K562 (cell line): ENCODE data around the gene NT5C1A. TPM values are rescaled to one million over a fixed set of nuclear protein-coding genes. Genes with fewer than 3 reads are reported as not detected.

Source experiments
- ATAC-seq: fragments of 200-7000 bp; cut with Tn5 transposase; 3 replicates; pipeline ENCODE4 v1.9.1; 2020; ENCODE audit warnings: moderate library complexity
- BruUV-seq: library from RNA; stranded (reverse); fragments of 400-500 nt; replicated peaks from 2 replicates; lab custom pipeline; 2021; lab: Mats Ljungman, UMichigan
- CTCF ChIA-PET: fragments of 300-600 bp; formaldehyde crosslinking; extraction: SDS; loops from one replicate; lab custom pipeline; 2021; ENCODE audit warnings: low intra/inter-chr PET ratio; lab: Yijun Ruan, JAX
- POLR2A ChIA-PET: fragments of 300-600, 350-650 bp; sonication (Branson Sonifier 250); formaldehyde crosslinking; extraction: SDS; loops from one replicate; lab custom pipeline; 2021; ENCODE audit warnings: antibody characterized with exemption, inconsistent platforms; lab: Yijun Ruan, JAX
- DNase-seq, 4 experiments: peaks; one replicate each; pipeline versions ENCODE4 v3.0.0 to v3.0.0-alpha.2; 2011 to 2018; ENCODE audit warnings: low spot score in 3 of 4, mixed read lengths in 3 of 4; ENCODE audit errors: extremely low read depth in 1 of 4
- FAIRE-seq: peaks from 2 replicates; lab custom pipeline; 2011; peaks lifted over from hg19 to GRCh38; lab: Jason Lieb, UNC
- H2AFZ ChIP-seq: 2 replicates; pipeline ENCODE4 v1.6.0; 2011; ENCODE audit warnings: low read depth, low read length, control low read depth, inconsistent platforms
- H3K27ac ChIP-seq: fragments of 200-600 bp; 3 replicates; pipeline ENCODE4 v1.8.0; 2011; ENCODE audit warnings: low read depth, mild to moderate bottlenecking, control low read depth, inconsistent platforms, low read length, moderate library complexity, mixed read lengths; ENCODE audit errors: extremely low read depth
- H3K27me3 ChIP-seq, 2 experiments: fragments of 300-600 bp in 1 of 2; 2 replicates in 1 of 2; 3 replicates in 1 of 2; pipeline versions ENCODE4 v1.6.0 to v1.8.0; 2011; ENCODE audit warnings: inconsistent platforms in 2 of 2, low read length in 2 of 2, mild to moderate bottlenecking in 1 of 2, mixed read lengths in 1 of 2, moderate library complexity in 1 of 2; ENCODE audit not compliant: control insufficient read depth in 2 of 2, insufficient read depth in 2 of 2
- H3K36me3 ChIP-seq: fragments of 300-600 bp; 3 replicates; pipeline ENCODE4 v1.8.0; 2011; ENCODE audit warnings: mild to moderate bottlenecking, low read length, inconsistent platforms; ENCODE audit not compliant: control insufficient read depth, insufficient read depth
- H3K4me1 ChIP-seq, 2 experiments: fragments of 200-600 bp in 1 of 2; replicated peaks in 1 of 2; 2 replicates in 1 of 2; 3 replicates in 1 of 2; pipeline versions ENCODE4 v1.5.1 to v1.8.0; 2011; ENCODE audit warnings: inconsistent platforms in 2 of 2, low read length in 2 of 2, mild to moderate bottlenecking in 1 of 2, mixed read lengths in 1 of 2, moderate library complexity in 1 of 2; ENCODE audit not compliant: control insufficient read depth in 2 of 2, insufficient read depth in 2 of 2
- H3K4me2 ChIP-seq: 2 replicates; pipeline ENCODE4 v1.6.1; 2011; ENCODE audit warnings: low read length, control low read depth, inconsistent platforms, mixed read lengths; ENCODE audit not compliant: insufficient read depth
- H3K4me3 ChIP-seq: fragments of 200-600 bp; sonication (generic), shearing (Covaris generic); 2 replicates; pipeline ENCODE4 v1.5.1; 2016; ENCODE audit warnings: control low read depth, inconsistent platforms
- H3K79me2 ChIP-seq: fragments of 200-600 bp; 3 replicates; pipeline ENCODE4 v1.8.0; 2011; ENCODE audit warnings: low read length, inconsistent platforms; ENCODE audit not compliant: control insufficient read depth, insufficient read depth
- H3K9ac ChIP-seq, 2 experiments: 2 replicates each; pipeline versions ENCODE4 v1.6.0 to v1.6.1; 2011; ENCODE audit warnings: low read depth in 2 of 2, low read length in 2 of 2, control low read depth in 1 of 2, inconsistent platforms in 1 of 2, mild to moderate bottlenecking in 1 of 2, mixed read lengths in 1 of 2; ENCODE audit not compliant: insufficient read depth in 1 of 2
- H3K9me1 ChIP-seq: one replicate; pipeline ENCODE4 v1.6.0; 2011; ENCODE audit warnings: inconsistent platforms, mild to moderate bottlenecking, low read length, moderate library complexity; ENCODE audit not compliant: control insufficient read depth, insufficient read depth
- H3K9me3 ChIP-seq: replicated peaks from 2 replicates; pipeline ENCODE4 v1.5.1; 2011; ENCODE audit warnings: low read depth, low read length, inconsistent platforms; ENCODE audit not compliant: control insufficient read depth, insufficient read depth
- H4K20me1 ChIP-seq: replicated peaks from 2 replicates; pipeline ENCODE4 v1.6.1; 2011; ENCODE audit warnings: low read length, inconsistent platforms, mixed read lengths; ENCODE audit not compliant: control insufficient read depth, insufficient read depth
- ARHGAP35 ChIP-seq: fragments of 450-650 bp; IDR thresholded peaks from 2 replicates; pipeline ENCODE4 v1.6.1; 2018; ENCODE audit not compliant: partially characterized antibody
- ARID3B ChIP-seq: fragments of 250-450 bp; sonication (Bioruptor Pico); IDR thresholded peaks from 2 replicates; pipeline ENCODE4 v1.4.0; 2020; ENCODE audit warnings: borderline replicate concordance
- ATF1 ChIP-seq, 2 experiments: fragments of 450-650 bp in 1 of 2; IDR thresholded peaks; 2 replicates each; pipeline ENCODE4 v1.6.1; 2016; ENCODE audit warnings: missing compliant biosample characterization in 1 of 2, missing genetic modification characterization in 1 of 2
- CREBBP ChIP-seq: IDR thresholded peaks from one replicate; pipeline ENCODE4 v1.6.1; 2012; ENCODE audit warnings: low read depth, mild to moderate bottlenecking, control low read depth, inconsistent platforms, low read length
- CTBP1 ChIP-seq: fragments of 450-650 bp; IDR thresholded peaks from 2 replicates; pipeline ENCODE4 v1.6.1; 2016; ENCODE audit warnings: borderline replicate concordance
- CTCFL ChIP-seq: IDR thresholded peaks from 2 replicates; pipeline ENCODE4 v1.6.1; 2011; ENCODE audit warnings: borderline replicate concordance, low read depth, mild to moderate bottlenecking, moderate library complexity, low read length; ENCODE audit not compliant: insufficient read depth, poor library complexity, severe bottlenecking
- CXXC5 ChIP-seq: fragments of 250-450 bp; sonication (Bioruptor Pico); IDR thresholded peaks from 2 replicates; pipeline ENCODE4 v1.8.0; 2022; ENCODE audit warnings: inconsistent platforms, mild to moderate bottlenecking, moderate library complexity
- FOXO4 ChIP-seq: fragments of 450-650 bp; formaldehyde crosslinking; IDR thresholded peaks from 2 replicates; pipeline ENCODE4 v1.4.0; 2020; ENCODE audit warnings: mild to moderate bottlenecking, moderate library complexity
- LARP7 ChIP-seq: fragments of 450-650 bp; IDR thresholded peaks from 2 replicates; pipeline ENCODE4 v1.6.1; 2016
- NR2C1 ChIP-seq, 2 experiments: fragments of 450-650 bp; IDR thresholded peaks; 2 replicates each; pipeline ENCODE4 v1.6.1; 2017; ENCODE audit warnings: mild to moderate bottlenecking in 2 of 2, antibody characterized with exemption in 1 of 2, inconsistent platforms in 1 of 2, missing compliant biosample characterization in 1 of 2, missing genetic modification characterization in 1 of 2
- RFX1 ChIP-seq: fragments of 450-650 bp; IDR thresholded peaks from 2 replicates; pipeline ENCODE4 v1.6.1; 2016; ENCODE audit warnings: mild to moderate bottlenecking, moderate library complexity
- SMAD4 ChIP-seq: fragments of 250-450 bp; sonication (Bioruptor Pico); conservative IDR thresholded peaks from 2 replicates; pipeline ENCODE4 v1.8.0; 2021; ENCODE audit warnings: inconsistent platforms, mild to moderate bottlenecking, moderate library complexity
- SRSF9 ChIP-seq: fragments of 200-400 bp; formaldehyde crosslinking; IDR thresholded peaks from 2 replicates; pipeline ENCODE4 v1.6.1; 2017; ENCODE audit warnings: low read depth, low read length, borderline replicate concordance
- ZBTB9 ChIP-seq: fragments of 450-650 bp; formaldehyde crosslinking; IDR thresholded peaks from 2 replicates; pipeline ENCODE4 v1.4.0; 2020; ENCODE audit warnings: mild to moderate bottlenecking, moderate library complexity
- WGBS: fragments of 100-300 bp; shearing (Covaris generic); methylation state at CpG from one replicate; pipeline ENCODE4 v1.1.6; 2016; ENCODE audit warnings: low coverage, mixed read lengths; ENCODE audit not compliant: insufficient coverage; ENCODE audit errors: missing lambda C conversion rate; 5-methylcytosine and 5-hydroxymethylcytosine counted together
- in situ Hi-C: fragments of 300-500 bp; cut with MboI; formaldehyde crosslinking; loops from 4 replicates; pipeline ENCODE4 v1.15.0; 2018; ENCODE audit warnings: inconsistent platforms, mixed read lengths
- intact Hi-C: fragments of 100-400 bp; cut with micrococcal nuclease; formaldehyde crosslinking; loops from 2 replicates; pipeline ENCODE4 v1.14.2; 2022
- polyA plus RNA-seq, 8 experiments: library from polyadenylated mRNA; depleted of rRNA in 4 of 8; stranded (reverse) in 5 of 8; unstranded in 3 of 8; fragments of >200 nt; fragmentation: Nextera tagmentation in 2 of 8; fragmentation: Illumina TruSeq in 1 of 8; extraction: Ambion mirVana in 2 of 8; extraction: Trizol in 1 of 8; gene quantifications; 2 replicates each; pipeline versions ENCODE4 v1.2.1 to v1.2.3, GENCODE V29; 2011 to 2014; ENCODE audit warnings: inconsistent platforms in 1 of 8, missing spikeins in 1 of 8
- total RNA-seq, 7 experiments: library from RNA; depleted of rRNA in 6 of 7; stranded (reverse); fragments of >200 nt in 6 of 7; fragmentation: Illumina TruSeq in 2 of 7; extraction: Trizol in 2 of 7; gene quantifications; 2 replicates each; pipeline versions ENCODE4 v1.2.1 to v1.2.3, GENCODE V29; 2011 to 2021; ENCODE audit warnings: low replicate concordance in 1 of 7

Gene NT5C1A
- total and polyA plus RNA-seq, 9 of the 15 experiments (the other 6 are each of a cell fraction or from before 2014, with no cell fraction given) = not detected

DNA sequence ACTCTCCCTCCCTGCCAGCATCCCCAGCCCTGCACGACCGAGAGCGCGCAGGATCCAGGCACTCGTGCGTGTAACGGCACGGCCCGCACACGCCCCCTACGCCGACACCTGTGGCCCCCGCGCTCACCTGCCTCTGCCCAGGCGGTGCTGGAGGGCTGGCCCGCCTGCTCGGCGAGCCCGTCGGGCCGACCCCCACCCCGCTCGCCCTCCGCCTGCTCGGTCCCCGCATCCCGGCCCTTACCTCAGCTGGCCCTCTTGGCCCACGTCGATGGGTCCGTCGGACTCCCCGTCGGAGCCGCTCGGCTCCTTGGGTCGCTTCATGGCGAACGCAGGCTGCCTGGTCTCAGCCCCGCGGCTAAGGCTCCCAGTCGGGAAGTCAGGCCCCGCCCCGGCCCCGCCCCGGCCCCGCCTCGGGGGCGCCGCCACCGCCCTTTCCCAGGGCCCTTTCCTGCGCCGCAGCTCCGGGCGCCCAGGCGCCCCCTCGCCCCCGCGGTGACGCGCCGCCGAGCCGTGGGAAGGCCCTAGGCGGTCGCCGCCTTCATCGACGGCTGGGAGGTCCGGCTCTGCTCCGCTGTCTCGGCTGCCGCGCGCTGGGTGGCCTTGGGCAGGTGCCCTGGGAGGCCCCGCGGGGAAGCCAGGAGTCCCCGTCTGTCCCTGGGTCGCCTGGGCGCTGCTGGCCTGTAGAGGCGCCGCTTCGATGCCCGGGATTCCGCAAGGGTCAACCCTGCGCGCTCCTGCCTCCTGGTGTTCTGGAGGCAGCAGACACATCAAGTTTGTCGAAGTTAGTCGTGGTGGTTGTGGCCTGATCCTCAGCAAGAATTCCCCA lies 32.4 kb downstream of the NT5C1A start, which contains the start of gene HEYL:
Gene HEYL, minus strand, starts transcription at position 339 of the 826 bp plus-strand sequence. Its CDS starts 18 bp downstream, at position 321.
- Histone ChIP-seq H3K9me3 (no peaks in the 10 kb centered on the region), H3K4me1 (peaks cover 9 to 12% of the 10 kb centered on the region in 2 experiments), H3K4me3 (peak within 1 kb of the TSS; percentile 48), H2AFZ (peak within 1 kb of the TSS; percentile 90), H3K4me2 (peak within 1 kb of the TSS; percentile 82), H3K9ac (peak within 1 kb of the TSS; percentile 55 to 92; a peak in 3 of 4 replicates), H3K79me2 (no peaks in the 10 kb centered on the region), H3K27me3 (peaks cover 13 to 39% of the 10 kb centered on the region in 2 experiments; a peak in 4 of 5 replicates), H3K27ac (no peak within 1 kb of the TSS; the same call in 2 of the 3 replicates), H3K9me1 (no peaks in the 10 kb centered on the region), H3K36me3 (no peaks in the 10 kb centered on the region), H4K20me1 (no peaks in the 10 kb centered on the region)
- in situ Hi-C loops = no loop called here
- BruUV-seq = no TSS peak
- intact Hi-C loops = no loop called here
- ChIA-PET CTCF (interaction anchor here (0.9 to 2.5 kb wide), 2 partner anchors 14 to 33 kb away, joined by 3 to 13 read pairs; no protein-coding TSS in a partner anchor), POLR2A (interaction anchor here (1.2 to 2.4 kb wide), 2 partner anchors 8 to 13 kb away, joined by 5 to 9 read pairs; no protein-coding TSS in a partner anchor)
- ATAC-seq = peak; percentile 99
- WGBS = 4% methylated on average over 71 of the region's 88 CpGs
- FAIRE-seq = no peak
- DNase-seq = peak; percentile 83 to 97 (median 92)
- TF ChIP-seq RFX1 (no peak), CTCFL (peak; percentile 55), SRSF9 (no peak), NR2C1 (IDR thresholded peaks at IDR 0.05) (peak; percentile 45; the same call in 1 of the 2 replicates), NR2C1 (tag; IDR thresholded peaks at IDR 0.05) (no peak), SMAD4 (CRISPR knock-in tag) (peak; percentile 77), ARID3B (CRISPR knock-in tag) (0 out of 2 replicates have a peak, but pooled peaks have one; percentile 51), LARP7 (no peak), CREBBP (no peak), CTBP1 (peak; percentile 93), ARHGAP35 (no peak), ATF1 (CRISPR knock-in tag; IDR thresholded peaks at IDR 0.05) (no peak), ATF1 (tag; IDR thresholded peaks at IDR 0.05) (peak; percentile 84), CXXC5 (CRISPR knock-in tag) (peak; percentile 78), ZBTB9 (CRISPR knock-in tag) (peak; percentile 33), FOXO4 (CRISPR knock-in tag) (0 out of 2 replicates have a peak, but pooled peaks have one; percentile 25)
